ENCODE results near the gene CACNA1I.

GRCh38 chr22:39716534-39716933, 146.0 kb downstream of the CACNA1I start:
- no peak for TF ChIP-seq EZH2 (IDR thresholded peaks at IDR 0.05; ENCODE audit: low read length, missing control alignments)
- no peak for TF ChIP-seq CTCF (conservative IDR thresholded peaks at IDR 0.05 in 1 of 2, IDR thresholded peaks at IDR 0.05 in 1 of 2; ENCODE audit: low read depth in 1 of 2, low read length in 2 of 2)
